Smooth muscle cell (in vitro differentiated cells): ENCODE data around the gene HAAO. TPM values are rescaled to one million over a fixed set of nuclear protein-coding genes. Genes with fewer than 3 reads are reported as not detected.

Experiments used
- DNase-seq: peaks from one replicate; lab custom pipeline; 2025; ENCODE audit not compliant: unreplicated experiment; lab: John Stamatoyannopoulos, UW
- H2AFZ ChIP-seq: fragments of 200-600 bp; sonication (generic); 2 replicates; pipeline ENCODE4 v1.6.0; 2016; ENCODE audit warnings: antibody characterized with exemption, low read depth, mild to moderate bottlenecking
- H3F3A ChIP-seq: fragments of 200-600 bp; sonication (generic); 2 replicates; pipeline ENCODE4 v1.6.0; 2017; ENCODE audit warnings: antibody characterized with exemption, low read depth
- H3K27ac ChIP-seq: fragments of 200-600 bp; sonication (generic); 2 replicates; pipeline ENCODE4 v1.5.1; 2016; ENCODE audit warnings: low read depth, mild to moderate bottlenecking
- H3K27me3 ChIP-seq: fragments of 200-600 bp; sonication (generic); 2 replicates; pipeline ENCODE4 v1.6.1; 2016; ENCODE audit warnings: low read depth, mild to moderate bottlenecking
- H3K36me3 ChIP-seq: fragments of 200-600 bp; sonication (generic); 2 replicates; pipeline ENCODE4 v1.5.1; 2016; ENCODE audit warnings: low read depth
- H3K4me1 ChIP-seq: fragments of 200-600 bp; sonication (generic); 2 replicates; pipeline ENCODE4 v1.5.1; 2016; ENCODE audit warnings: low read depth
- H3K4me2 ChIP-seq: fragments of 200-600 bp; sonication (generic); 2 replicates; pipeline ENCODE4 v1.6.0; 2016; ENCODE audit warnings: mild to moderate bottlenecking
- H3K4me3 ChIP-seq: fragments of 200-600 bp; sonication (generic); 2 replicates; pipeline ENCODE4 v1.5.1; 2016; ENCODE audit warnings: mild to moderate bottlenecking
- H3K79me2 ChIP-seq: fragments of 200-600 bp; sonication (generic); 2 replicates; pipeline ENCODE4 v1.6.0; 2016; ENCODE audit warnings: low read depth, mild to moderate bottlenecking
- H3K9ac ChIP-seq: fragments of 200-600 bp; sonication (generic); 2 replicates; pipeline ENCODE4 v1.6.0; 2016; ENCODE audit warnings: low read depth
- H3K9me3 ChIP-seq: fragments of 200-600 bp; sonication (generic); replicated peaks from 2 replicates; pipeline ENCODE4 v1.5.1; 2016; ENCODE audit warnings: low read depth
- H4K20me1 ChIP-seq: fragments of 200-600 bp; sonication (generic); 2 replicates; pipeline ENCODE4 v1.6.0; 2016; ENCODE audit warnings: low read depth
- WGBS: methylation state at CpG from one replicate; pipeline ENCODE4 v1.1.7; 2016; ENCODE audit warnings: low lambda C conversion rate; 5-methylcytosine and 5-hydroxymethylcytosine counted together
- polyA plus RNA-seq: library from polyadenylated mRNA; unstranded; fragments of >200 nt; fragmentation: Nextera tagmentation; extraction: Ambion mirVana; gene quantifications from 2 replicates; pipeline ENCODE4 v1.2.1, GENCODE V29; 2016
- total RNA-seq: library from RNA; depleted of rRNA; stranded (reverse); fragments of >200 nt; gene quantifications from 2 replicates; pipeline ENCODE4 v1.2.3, GENCODE V29; 2014
- TF ChIP-seq, protein P1 (sequence below): fragments of 200-600 bp; sonication (generic); IDR thresholded peaks from 2 replicates; pipeline ENCODE4 v1.5.1; 2017; ENCODE audit warnings: borderline replicate concordance, mild to moderate bottlenecking, antibody characterized with exemption; ENCODE audit not compliant: insufficient read depth, poor library complexity, severe bottlenecking

Gene HAAO
- total and polyA plus RNA-seq, 2 experiments from 2014 or later, result 4.5 to 10.3 TPM

DNA sequence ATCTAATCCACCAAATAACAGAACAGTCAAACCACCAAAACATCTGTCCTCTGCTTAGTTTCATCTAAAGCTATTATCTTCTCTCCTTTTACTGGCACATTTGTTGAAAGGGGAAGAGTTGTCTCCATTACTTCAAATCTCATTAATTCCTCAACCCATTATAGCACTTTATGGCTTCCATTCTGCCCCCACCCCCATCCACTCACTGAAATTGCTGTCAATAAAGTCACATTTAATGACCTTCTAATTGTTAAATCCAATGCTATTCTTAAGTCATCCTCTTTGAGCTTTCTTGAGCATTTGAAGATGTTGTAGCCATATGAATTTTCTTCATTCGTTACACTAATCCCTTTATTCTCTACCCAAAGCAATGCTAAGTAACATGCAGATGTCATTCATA, 33.6 kb downstream of the HAAO start:
- TF ChIP-seq, protein P1, sequence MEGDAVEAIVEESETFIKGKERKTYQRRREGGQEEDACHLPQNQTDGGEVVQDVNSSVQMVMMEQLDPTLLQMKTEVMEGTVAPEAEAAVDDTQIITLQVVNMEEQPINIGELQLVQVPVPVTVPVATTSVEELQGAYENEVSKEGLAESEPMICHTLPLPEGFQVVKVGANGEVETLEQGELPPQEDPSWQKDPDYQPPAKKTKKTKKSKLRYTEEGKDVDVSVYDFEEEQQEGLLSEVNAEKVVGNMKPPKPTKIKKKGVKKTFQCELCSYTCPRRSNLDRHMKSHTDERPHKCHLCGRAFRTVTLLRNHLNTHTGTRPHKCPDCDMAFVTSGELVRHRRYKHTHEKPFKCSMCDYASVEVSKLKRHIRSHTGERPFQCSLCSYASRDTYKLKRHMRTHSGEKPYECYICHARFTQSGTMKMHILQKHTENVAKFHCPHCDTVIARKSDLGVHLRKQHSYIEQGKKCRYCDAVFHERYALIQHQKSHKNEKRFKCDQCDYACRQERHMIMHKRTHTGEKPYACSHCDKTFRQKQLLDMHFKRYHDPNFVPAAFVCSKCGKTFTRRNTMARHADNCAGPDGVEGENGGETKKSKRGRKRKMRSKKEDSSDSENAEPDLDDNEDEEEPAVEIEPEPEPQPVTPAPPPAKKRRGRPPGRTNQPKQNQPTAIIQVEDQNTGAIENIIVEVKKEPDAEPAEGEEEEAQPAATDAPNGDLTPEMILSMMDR, result no peak
- no peaks in the 10 kb centered on the region for H3K79me2 ChIP-seq
- H3K4me3 ChIP-seq, result no peak overlapping the region
- WGBS, result 100% methylated on average over 1 of the region's 1 CpG
- no peak overlapping the region for H3K4me2 ChIP-seq
- H4K20me1 ChIP-seq, result no peaks in the 10 kb centered on the region
- no peak overlapping the region for H3K27ac ChIP-seq
- H3K9ac ChIP-seq, result no peak overlapping the region
- H3K9me3 ChIP-seq, result no peaks in the 10 kb centered on the region
- peaks cover 4% of the 10 kb centered on the region for H3K4me1 ChIP-seq
- no peaks in the 10 kb centered on the region for H3K36me3 ChIP-seq
- DNase-seq, result no peak
- no peaks in the 10 kb centered on the region for H3F3A ChIP-seq
- H3K27me3 ChIP-seq, result no peaks in the 10 kb centered on the region
- no peak overlapping the region for H2AFZ ChIP-seq

DNA sequence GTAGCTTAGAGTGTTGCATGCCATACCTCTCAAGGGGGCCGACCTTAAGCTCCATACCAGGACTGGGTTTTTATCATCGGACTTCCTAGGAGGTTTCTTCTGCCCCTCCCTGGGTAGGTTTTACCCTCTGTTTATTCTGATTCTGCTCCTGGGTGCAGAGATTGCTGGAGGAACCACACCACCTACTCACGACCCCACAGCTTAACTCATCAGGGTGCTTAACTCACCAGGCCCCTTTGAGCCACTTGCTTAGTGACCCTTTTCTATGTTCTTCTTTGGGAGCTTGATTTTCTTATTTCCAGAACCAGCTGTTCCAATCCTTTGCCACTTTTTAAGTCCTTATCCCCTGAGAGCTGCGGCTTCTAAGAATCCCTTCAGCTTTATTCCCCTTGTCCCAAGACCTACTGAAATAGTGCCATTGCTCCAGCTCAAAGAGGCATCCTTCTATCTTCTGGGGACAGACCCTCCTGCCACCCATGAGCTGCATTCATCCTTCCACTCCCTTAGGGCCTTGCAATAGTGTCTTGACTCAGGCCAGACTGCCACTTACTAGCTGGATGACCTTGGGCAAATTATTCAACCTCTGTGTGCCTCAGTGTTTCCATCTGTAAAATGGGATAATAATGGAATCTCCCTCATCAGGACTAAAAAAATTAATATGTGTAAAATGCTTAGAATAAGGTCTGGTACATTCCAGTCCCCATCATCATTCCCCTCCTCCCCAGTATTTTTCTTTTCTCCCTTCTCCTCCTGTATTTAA, 34.2 kb downstream of the HAAO start:
- WGBS, result 92% methylated on average over 4 of the region's 4 CpGs

DNA sequence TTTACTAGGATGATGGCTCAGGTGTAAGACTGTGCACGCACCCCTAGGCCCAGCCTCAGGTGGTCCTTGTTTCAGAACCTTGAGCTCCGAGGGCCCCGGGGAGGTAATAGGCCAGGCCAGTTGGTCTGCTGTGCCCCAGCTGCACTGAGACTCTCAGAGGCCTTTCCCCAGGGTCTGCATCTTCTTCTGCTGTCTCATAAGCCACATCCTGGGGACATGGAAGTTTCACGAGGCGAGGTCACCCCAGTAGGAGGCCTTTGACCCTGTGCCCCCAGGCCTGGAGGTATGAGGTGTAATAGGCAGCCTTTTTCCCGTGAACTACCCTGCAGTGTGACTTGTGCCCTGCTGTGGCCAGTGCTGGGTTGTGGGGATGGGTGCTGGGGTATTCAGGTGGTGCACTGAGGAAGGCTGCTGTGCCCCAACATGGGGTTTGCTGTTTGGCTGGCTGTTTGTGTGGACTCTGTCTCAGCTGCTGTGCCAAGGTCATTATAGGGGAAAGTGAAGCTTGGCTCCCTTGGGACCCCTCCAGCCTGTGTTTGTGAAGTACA, 35.3 kb downstream of the HAAO start:
- Histone ChIP-seq H3K27ac (no peak overlapping the region), H3K27me3 (no peaks in the 10 kb centered on the region), H3K9ac (no peak overlapping the region), H3K4me3 (no peak overlapping the region), H3K4me2 (no peak overlapping the region), H3K9me3 (no peaks in the 10 kb centered on the region), H4K20me1 (no peaks in the 10 kb centered on the region), H3K36me3 (no peaks in the 10 kb centered on the region), H3K4me1 (peaks cover 4% of the 10 kb centered on the region), H3K79me2 (no peaks in the 10 kb centered on the region), H2AFZ (no peak overlapping the region), H3F3A (no peaks in the 10 kb centered on the region)
- WGBS, result 92% methylated on average over 6 of the region's 6 CpGs
- TF ChIP-seq, protein P1, result no peak
- DNase-seq, result no peak

More for the DNA sequence above, 34.2 kb downstream of the HAAO start:
- Histone ChIP-seq H3K4me2 (no peak overlapping the region), H3K9me3 (no peaks in the 10 kb centered on the region), H3F3A (no peaks in the 10 kb centered on the region), H4K20me1 (no peaks in the 10 kb centered on the region), H3K4me1 (peaks cover 4% of the 10 kb centered on the region), H3K79me2 (no peaks in the 10 kb centered on the region), H3K4me3 (no peak overlapping the region), H2AFZ (no peak overlapping the region), H3K36me3 (no peaks in the 10 kb centered on the region), H3K9ac (no peak overlapping the region), H3K27me3 (no peaks in the 10 kb centered on the region), H3K27ac (no peak overlapping the region)
- TF ChIP-seq, protein P1, result no peak
- DNase-seq, result no peak
